GM23248 (cell line): Measurements from ENCODE around the gene NAA11. TPM values are rescaled to one million over a fixed set of nuclear protein-coding genes. Genes with fewer than 3 reads are reported as not detected.
A peak's percentile ranks its signal among the peaks of the same experiment; 100 is the strongest.
"Not testable (repeated sequence)": the region's sequence is repeated elsewhere in the genome, so short reads cannot be mapped to it uniquely, and the experiment has no call there.

Experiments
- DNase-seq: peaks from one replicate; pipeline ENCODE4 v3.0.0-alpha.2; 2015
- H2AFZ ChIP-seq: fragments of 200-600 bp; sonication (generic); 2 replicates; pipeline ENCODE4 v1.6.1; 2016; ENCODE audit warnings: antibody characterized with exemption
- H3F3A ChIP-seq: fragments of 200-600 bp; sonication (generic); 2 replicates; pipeline ENCODE4 v1.6.1; 2016; ENCODE audit warnings: mild to moderate bottlenecking, antibody characterized with exemption, mixed run types; ENCODE audit not compliant: insufficient read depth
- H3K27ac ChIP-seq: fragments of 200-600 bp; sonication (generic); 2 replicates; pipeline ENCODE4 v1.5.1; 2016; ENCODE audit warnings: mild to moderate bottlenecking
- H3K27me3 ChIP-seq: fragments of 200-600 bp; sonication (generic); replicated peaks from 2 replicates; pipeline ENCODE4 v1.6.1; 2016; ENCODE audit warnings: mild to moderate bottlenecking; ENCODE audit not compliant: insufficient read depth
- H3K36me3 ChIP-seq: fragments of 200-600 bp; sonication (generic); 2 replicates; pipeline ENCODE4 v1.6.1; 2016; ENCODE audit warnings: low read depth, mild to moderate bottlenecking
- H3K4me1 ChIP-seq: fragments of 200-600 bp; sonication (generic); 2 replicates; pipeline ENCODE4 v1.6.1; 2016; ENCODE audit warnings: mild to moderate bottlenecking; ENCODE audit not compliant: insufficient read depth
- H3K4me2 ChIP-seq: fragments of 200-600 bp; sonication (generic); one replicate; pipeline ENCODE4 v1.6.1; 2016; ENCODE audit warnings: mild to moderate bottlenecking; ENCODE audit not compliant: unreplicated experiment
- H3K4me3 ChIP-seq: fragments of 200-600 bp; sonication (generic); 2 replicates; pipeline ENCODE4 v1.5.1; 2016; ENCODE audit warnings: mild to moderate bottlenecking
- H3K79me2 ChIP-seq: fragments of 200-600 bp; sonication (generic); 2 replicates; pipeline ENCODE4 v1.6.1; 2016; ENCODE audit warnings: mild to moderate bottlenecking; ENCODE audit not compliant: insufficient read depth
- H3K9ac ChIP-seq: fragments of 200-600 bp; sonication (generic); 2 replicates; pipeline ENCODE4 v1.6.1; 2016; ENCODE audit warnings: mild to moderate bottlenecking
- H3K9me2 ChIP-seq: fragments of 200-600 bp; sonication (generic); 2 replicates; pipeline ENCODE4 v1.6.1; 2016; ENCODE audit warnings: mixed run types, mild to moderate bottlenecking, moderate library complexity; ENCODE audit not compliant: insufficient read depth
- H3K9me3 ChIP-seq: fragments of 200-600 bp; sonication (generic); one replicate; pipeline ENCODE4 v1.6.1; 2017; ENCODE audit warnings: low read depth
- H4K20me1 ChIP-seq: fragments of 200-600 bp; sonication (generic); 2 replicates; pipeline ENCODE4 v1.6.0; 2016; ENCODE audit not compliant: insufficient read depth
- EZH2 ChIP-seq: fragments of 200-600 bp; sonication (generic); IDR thresholded peaks from 2 replicates; pipeline ENCODE4 v1.6.1; 2018; ENCODE audit warnings: antibody characterized with exemption, mild to moderate bottlenecking; ENCODE audit not compliant: insufficient read depth, poor library complexity, severe bottlenecking
- EZH2phosphoT487 ChIP-seq: fragments of 200-600 bp; sonication (generic); IDR thresholded peaks from 2 replicates; pipeline ENCODE4 v1.6.1; 2018; ENCODE audit warnings: antibody characterized with exemption, moderate library complexity, mild to moderate bottlenecking, low read depth; ENCODE audit not compliant: insufficient read depth
- WGBS, 2 experiments: methylation state at CpG; one replicate each; pipeline ENCODE4 v1.1.6; 2015 to 2017; ENCODE audit warnings: low lambda C conversion rate in 2 of 2, low coverage in 1 of 2; ENCODE audit errors: missing lambda C conversion rate in 2 of 2; 5-methylcytosine and 5-hydroxymethylcytosine counted together
- in situ Hi-C: fragments of 300-500 bp; cut with MboI; formaldehyde crosslinking; loops from 2 replicates; pipeline ENCODE4 v1.15.0; 2020
- polyA plus RNA-seq: library from polyadenylated mRNA; unstranded; fragments of >200 nt; fragmentation: Nextera tagmentation; extraction: Ambion mirVana; gene quantifications from 2 replicates; pipeline ENCODE4 v1.2.1, GENCODE V29; 2016
- total RNA-seq: library from RNA; depleted of rRNA; stranded (reverse); fragments of >200 nt; shearing (Covaris generic); gene quantifications from 2 replicates; pipeline ENCODE4 v1.2.3, GENCODE V29; 2014

Gene NAA11
- total and polyA plus RNA-seq, 2 experiments from 2014 or later: not detected

- no peak for DNase-seq
- Histone ChIP-seq H2AFZ (no peak overlapping the region), H3K9ac (no peak overlapping the region), H3K36me3 (no peaks in the 10 kb centered on the region), H3K4me3 (no peak overlapping the region), H3K9me3 (no peaks in the 10 kb centered on the region), H4K20me1 (no peaks in the 10 kb centered on the region), H3K79me2 (no peaks in the 10 kb centered on the region), H3K9me2 (no peaks in the 10 kb centered on the region), H3F3A (no peaks in the 10 kb centered on the region), H3K4me2 (no peak overlapping the region), H3K27ac (no peak overlapping the region), H3K4me1 (no peaks in the 10 kb centered on the region), H3K27me3 (no peaks in the 10 kb centered on the region)
- no peak for TF ChIP-seq EZH2
- no peak for TF ChIP-seq EZH2phosphoT487
- 0% methylated on average over 1 of the region's 1 CpG for WGBS, 2 experiments
- in situ Hi-C loops: no loop called here
Observed at GRCh38 chr4:79281566-79282359, 44.1 kb downstream of the NAA11 start.

DNA sequence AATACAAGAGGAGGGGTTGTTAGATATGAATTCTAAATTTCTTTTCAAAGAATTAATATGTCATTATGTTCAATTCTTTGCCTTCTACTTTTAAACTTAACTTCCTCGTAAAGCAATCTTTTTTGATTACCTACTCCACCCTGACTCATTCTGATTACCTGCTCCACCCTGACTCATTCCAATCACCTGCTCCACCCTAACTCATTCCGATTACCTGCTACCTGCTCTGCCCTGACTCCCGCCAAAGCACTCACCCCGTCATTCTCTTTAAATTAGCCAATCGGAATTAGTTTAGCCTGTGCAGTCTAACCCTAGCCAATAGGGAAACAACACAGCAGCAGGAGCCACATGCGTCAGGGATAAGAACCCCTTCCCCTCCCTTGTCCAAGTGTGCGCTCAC, 48.4 kb downstream of the NAA11 start:
- H3K4me3 ChIP-seq, H2AFZ ChIP-seq, H3K27ac ChIP-seq, H3K79me2 ChIP-seq, in situ Hi-C loops, H3F3A ChIP-seq, H3K9ac ChIP-seq, DNase-seq, H3K4me2 ChIP-seq, H3K9me3 ChIP-seq, H3K27me3 ChIP-seq, H3K36me3 ChIP-seq, H3K4me1 ChIP-seq, H3K9me2 ChIP-seq, H4K20me1 ChIP-seq: not testable (repeated sequence)
- 80 to 81% methylated on average over 7 of the region's 7 CpGs for WGBS, 2 experiments

DNA sequence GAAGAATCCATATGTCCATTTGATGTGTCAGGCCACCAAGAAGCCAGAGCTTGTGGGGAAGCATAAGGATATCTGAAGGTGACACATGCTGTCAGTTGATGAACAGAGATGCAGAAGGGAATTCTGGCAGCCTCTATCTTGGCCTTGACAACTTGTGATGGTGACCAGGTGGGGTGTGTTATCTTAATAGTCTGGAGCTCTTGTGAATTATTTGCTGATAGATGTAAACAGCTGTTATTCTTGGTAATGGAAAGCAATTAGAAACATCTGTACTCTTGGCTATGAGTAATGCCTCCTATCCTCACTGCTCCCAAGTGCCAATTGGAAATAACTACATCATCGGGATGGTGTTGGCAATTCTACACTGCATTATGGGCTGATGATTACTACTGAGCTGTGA, 51.9 kb downstream of the NAA11 start:
- no peak overlapping the region for H2AFZ ChIP-seq
- no peak overlapping the region for H3K4me3 ChIP-seq
- TF ChIP-seq EZH2 (no peak), EZH2phosphoT487 (no peak)
- H3K4me1 ChIP-seq: no peaks in the 10 kb centered on the region
- no peaks in the 10 kb centered on the region for H3K9me2 ChIP-seq
- in situ Hi-C loops: no loop called here
- no peak overlapping the region for H3K4me2 ChIP-seq
- peak; percentile 4 for DNase-seq
- no peaks in the 10 kb centered on the region for H3K27me3 ChIP-seq
- 0% methylated on average over 1 of the region's 1 CpG for WGBS, 2 experiments
- no peaks in the 10 kb centered on the region for H4K20me1 ChIP-seq
- H3K27ac ChIP-seq: no peak overlapping the region
- H3K79me2 ChIP-seq: no peaks in the 10 kb centered on the region
- no peaks in the 10 kb centered on the region for H3F3A ChIP-seq
- no peaks in the 10 kb centered on the region for H3K9me3 ChIP-seq
- no peaks in the 10 kb centered on the region for H3K36me3 ChIP-seq
- H3K9ac ChIP-seq: no peak overlapping the region

DNA sequence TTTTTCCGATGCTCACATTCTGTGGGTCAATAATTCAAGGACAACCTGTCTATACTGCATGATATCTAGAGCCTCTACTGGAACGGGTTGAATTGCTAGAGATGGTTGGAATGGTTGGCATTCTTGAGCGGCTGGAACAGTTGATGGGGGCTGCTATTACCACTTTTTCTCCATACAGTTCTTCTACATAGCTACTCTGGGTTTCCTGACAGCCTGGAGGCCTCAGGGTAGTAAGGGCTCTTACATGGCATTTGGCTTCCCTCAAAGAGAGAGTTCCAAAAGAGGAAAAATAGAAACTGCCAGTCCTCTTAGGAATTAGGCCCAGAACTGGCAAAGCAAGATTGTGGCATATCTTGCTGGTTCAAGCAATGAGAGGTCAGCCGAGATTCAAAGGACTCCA, 53.1 kb downstream of the NAA11 start:
- no peak overlapping the region for H3K27ac ChIP-seq
- no peak overlapping the region for H3K9ac ChIP-seq
- H3K79me2 ChIP-seq: no peaks in the 10 kb centered on the region
- no peaks in the 10 kb centered on the region for H3K36me3 ChIP-seq
- H3K4me3 ChIP-seq: no peak overlapping the region
- no peak overlapping the region for H2AFZ ChIP-seq
- H3K27me3 ChIP-seq: no peaks in the 10 kb centered on the region
- in situ Hi-C loops: no loop called here
- WGBS, 2 experiments: 42 to 44% methylated on average over 4 of the region's 4 CpGs
- no peak for DNase-seq
- H3F3A ChIP-seq: no peaks in the 10 kb centered on the region
- H3K9me3 ChIP-seq: no peaks in the 10 kb centered on the region
- H3K4me1 ChIP-seq: no peaks in the 10 kb centered on the region
- no peaks in the 10 kb centered on the region for H4K20me1 ChIP-seq
- TF ChIP-seq EZH2 (no peak), EZH2phosphoT487 (no peak)
- no peak overlapping the region for H3K4me2 ChIP-seq
- no peaks in the 10 kb centered on the region for H3K9me2 ChIP-seq

DNA sequence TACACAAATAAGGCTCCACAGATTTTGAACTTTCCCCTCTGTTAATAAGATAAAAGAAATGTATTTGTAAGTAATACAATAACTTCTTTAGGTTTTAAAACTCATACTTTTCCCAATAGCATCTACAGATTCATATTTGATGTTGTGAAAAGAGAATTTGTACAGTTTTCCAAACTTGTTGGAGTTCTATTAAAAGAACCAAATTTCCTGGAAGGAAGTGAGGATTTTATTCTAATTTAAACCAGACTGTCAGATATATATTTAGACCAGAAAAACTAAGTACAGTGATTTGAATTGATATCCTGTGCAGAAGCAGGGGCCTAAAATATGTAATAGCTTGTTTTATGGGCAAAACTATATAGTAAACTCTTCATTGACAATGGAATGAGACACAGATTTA, 53.7 kb downstream of the NAA11 start:
- DNase-seq: no peak
- no peak overlapping the region for H3K27ac ChIP-seq

More for the DNA sequence above, 53.7 kb downstream of the NAA11 start:
- Histone ChIP-seq H3K9ac (no peak overlapping the region), H3F3A (no peaks in the 10 kb centered on the region), H3K9me3 (no peaks in the 10 kb centered on the region), H3K36me3 (no peaks in the 10 kb centered on the region), H3K9me2 (no peaks in the 10 kb centered on the region), H3K4me3 (no peak overlapping the region), H3K4me2 (no peak overlapping the region), H4K20me1 (no peaks in the 10 kb centered on the region), H3K79me2 (no peaks in the 10 kb centered on the region), H3K27me3 (no peaks in the 10 kb centered on the region), H3K4me1 (no peaks in the 10 kb centered on the region), H2AFZ (no peak overlapping the region)
- TF ChIP-seq EZH2 (no peak), EZH2phosphoT487 (no peak)
- in situ Hi-C loops: no loop called here
